HepG2 (cell line): ENCODE data around the gene ZNF248. TPM values are rescaled to one million over a fixed set of nuclear protein-coding genes. Genes with fewer than 3 reads are reported as not detected.

Source experiments
- ATAC-seq: fragments of 200-7000 bp; cut with Tn5 transposase; 3 replicates; pipeline ENCODE4 v1.9.1; 2020; ENCODE audit warnings: mild to moderate bottlenecking, moderate library complexity
- BruUV-seq: library from RNA; stranded (reverse); fragments of 400-500 nt; replicated peaks from 2 replicates; lab custom pipeline; 2021; lab: Mats Ljungman, UMichigan
- CTCF ChIA-PET: fragments of 300-600 bp; formaldehyde crosslinking; extraction: SDS; loops from one replicate; lab custom pipeline; 2021; ENCODE audit warnings: low total read pairs, inconsistent platforms, low intra/inter-chr PET ratio; lab: Yijun Ruan, JAX
- POLR2A ChIA-PET: fragments of 350-600 bp; sonication (Branson Sonifier 250); formaldehyde crosslinking; loops from one replicate; lab custom pipeline; 2020; ENCODE audit warnings: antibody characterized with exemption, inconsistent platforms; lab: Yijun Ruan, JAX
- DNase-seq: peaks from one replicate; pipeline ENCODE4 v3.0.0-alpha.2; 2015; ENCODE audit warnings: low spot score
- FAIRE-seq: peaks from 3 replicates; lab custom pipeline; 2011; peaks lifted over from hg19 to GRCh38; lab: Jason Lieb, UNC
- H2AFZ ChIP-seq: one replicate; pipeline ENCODE4 v1.6.1; 2011; ENCODE audit warnings: low read length, inconsistent platforms
- H3K27ac ChIP-seq: fragments of 300-600 bp; 3 replicates; pipeline ENCODE4 v1.8.0; 2011; ENCODE audit warnings: mixed run types, mild to moderate bottlenecking, mixed read lengths, low read length, inconsistent platforms; ENCODE audit not compliant: insufficient read depth; ENCODE audit errors: extremely low read length
- H3K27me3 ChIP-seq, 2 experiments: fragments of 200-600 bp in 1 of 2; 2 replicates in 1 of 2; 3 replicates in 1 of 2; pipeline versions ENCODE4 v1.6.0 to v1.8.0; 2011; ENCODE audit warnings: low read length in 2 of 2, mild to moderate bottlenecking in 2 of 2, moderate library complexity in 2 of 2, inconsistent platforms in 1 of 2; ENCODE audit not compliant: insufficient read depth in 2 of 2, control insufficient read depth in 1 of 2
- H3K36me3 ChIP-seq, 2 experiments: fragments of 200-600 bp in 1 of 2; replicated peaks in 1 of 2; 2 replicates in 1 of 2; 3 replicates in 1 of 2; pipeline versions ENCODE4 v1.5.1 to v1.8.0; 2011; ENCODE audit warnings: low read length in 2 of 2, inconsistent platforms in 1 of 2; ENCODE audit not compliant: insufficient read depth in 2 of 2, control insufficient read depth in 1 of 2
- H3K4me1 ChIP-seq: 2 replicates; pipeline ENCODE4 v1.5.1; 2012; ENCODE audit warnings: low read length, inconsistent platforms; ENCODE audit not compliant: insufficient read depth
- H3K4me2 ChIP-seq: 2 replicates; pipeline ENCODE4 v1.6.0; 2011; ENCODE audit warnings: low read depth, low read length, inconsistent platforms
- H3K4me3 ChIP-seq, 3 experiments: fragments of 200-600 bp in 1 of 3; sonication (generic), shearing (Covaris generic) in 1 of 3; replicated peaks in 1 of 3; 2 replicates each; pipeline ENCODE4 v1.5.1; 2011 to 2016; ENCODE audit warnings: low read length in 3 of 3, inconsistent platforms in 2 of 3, low read depth in 2 of 3, mild to moderate bottlenecking in 2 of 3, control low read depth in 1 of 3, mixed read lengths in 1 of 3; ENCODE audit not compliant: insufficient read depth in 1 of 3
- H3K79me2 ChIP-seq: one replicate; pipeline ENCODE4 v1.6.1; 2011; ENCODE audit warnings: low read length, inconsistent platforms; ENCODE audit not compliant: insufficient read depth
- H3K9ac ChIP-seq: 2 replicates; pipeline ENCODE4 v1.6.0; 2011; ENCODE audit warnings: mild to moderate bottlenecking, low read depth, low read length, inconsistent platforms; ENCODE audit not compliant: insufficient read depth
- H3K9me3 ChIP-seq: 2 replicates; pipeline ENCODE4 v1.5.1; 2012; ENCODE audit warnings: mild to moderate bottlenecking, low read length
- H4K20me1 ChIP-seq: 2 replicates; pipeline ENCODE4 v1.6.0; 2011; ENCODE audit warnings: inconsistent platforms, mild to moderate bottlenecking, low read length, moderate library complexity; ENCODE audit not compliant: insufficient read depth
- EZH2 ChIP-seq: conservative IDR thresholded peaks from 2 replicates; pipeline ENCODE4 v1.6.1; 2012; ENCODE audit warnings: mild to moderate bottlenecking, low read depth, low read length, moderate library complexity
- FOSL1 ChIP-seq: sonication (generic); formaldehyde crosslinking; IDR thresholded peaks from 2 replicates; pipeline ENCODE4 v1.9.0; 2021; ENCODE audit warnings: missing genetic modification reagents, borderline replicate concordance
- FOXM1 ChIP-seq: sonication (generic); formaldehyde crosslinking; IDR thresholded peaks from 2 replicates; pipeline ENCODE4 v1.5.0; 2020; ENCODE audit warnings: missing genetic modification reagents
- MAFF ChIP-seq: IDR thresholded peaks from 2 replicates; pipeline ENCODE4 v1.6.1; 2011; ENCODE audit warnings: low read depth, low read length, improper control_type of control experiment
- MAFK ChIP-seq, 2 experiments: IDR thresholded peaks in 1 of 2; conservative IDR thresholded peaks in 1 of 2; 2 replicates each; pipeline ENCODE4 v1.6.1; 2011; ENCODE audit warnings: improper control_type of control experiment in 2 of 2, low read length in 2 of 2
- MEF2D ChIP-seq: sonication (generic); formaldehyde crosslinking; IDR thresholded peaks from 2 replicates; pipeline ENCODE4 v1.5.1; 2020; ENCODE audit warnings: mild to moderate bottlenecking, missing genetic modification reagents
- MTA3 ChIP-seq: sonication (generic); formaldehyde crosslinking; IDR thresholded peaks from 2 replicates; pipeline ENCODE4 v1.4.0; 2020; ENCODE audit warnings: missing genetic modification reagents
- PAWR ChIP-seq: sonication (generic); formaldehyde crosslinking; IDR thresholded peaks from 2 replicates; pipeline ENCODE4 v1.4.0; 2020; ENCODE audit warnings: missing genetic modification reagents, mild to moderate bottlenecking, borderline replicate concordance
- POLR2AphosphoS5 ChIP-seq: IDR thresholded peaks from 2 replicates; pipeline ENCODE4 v1.6.1; 2012; ENCODE audit warnings: low read depth, low read length
- TEAD3 ChIP-seq: optimal IDR thresholded peaks from 2 replicates; pipeline ENCODE3; 2016; ENCODE audit warnings: borderline replicate concordance
- ZNF260 ChIP-seq: sonication (generic); formaldehyde crosslinking; IDR thresholded peaks from 2 replicates; pipeline ENCODE4 v1.4.0; 2020; ENCODE audit warnings: missing genetic modification reagents, low read depth, mild to moderate bottlenecking, borderline replicate concordance
- ZNF431 ChIP-seq: sonication (generic); formaldehyde crosslinking; IDR thresholded peaks from 2 replicates; pipeline ENCODE4 v1.9.0; 2022; ENCODE audit warnings: missing genetic modification reagents, low read depth, mild to moderate bottlenecking, borderline replicate concordance
- WGBS: methylation state at CpG from one replicate; pipeline ENCODE4 v1.1.6; 2017; ENCODE audit warnings: low lambda C conversion rate; 5-methylcytosine and 5-hydroxymethylcytosine counted together
- in situ Hi-C: cut with HindIII; loops from 2 replicates; pipeline ENCODE4 v1.10.0; 2017; ENCODE audit warnings: low pct_unique_long_range_greater_than_20kb; ENCODE audit not compliant: extremely low pct_ligation_motif_present
- intact Hi-C: fragments of 100-400 bp; cut with micrococcal nuclease; formaldehyde crosslinking; loops from one replicate; pipeline ENCODE4 v1.10.0; 2022; ENCODE audit not compliant: unreplicated experiment
- polyA plus RNA-seq, 8 experiments: library from polyadenylated mRNA; depleted of rRNA in 3 of 8; stranded (reverse) in 7 of 8; unstranded in 1 of 8; fragments of >200 nt; fragmentation: Illumina TruSeq in 4 of 8; extraction: Trizol in 4 of 8; gene quantifications; 2 replicates each; pipeline versions ENCODE4 v1.2.1 to v1.2.3, GENCODE V29; 2011 to 2016; ENCODE audit warnings: low read depth in 4 of 8, missing spikeins in 1 of 8, mixed read lengths in 1 of 8; ENCODE audit not compliant: insufficient read depth in 1 of 8
- total RNA-seq, 5 experiments: library from RNA; depleted of rRNA; stranded (reverse); fragments of >200 nt; fragmentation: Illumina TruSeq; extraction: Trizol; gene quantifications; 2 replicates each; pipeline ENCODE4 v1.2.3, GENCODE V29; 2016; ENCODE audit warnings: low read depth in 1 of 5
- TF ChIP-seq, protein P1 (sequence below): sonication (generic); formaldehyde crosslinking; IDR thresholded peaks from 2 replicates; pipeline ENCODE4 v1.4.0; 2020; ENCODE audit warnings: missing genetic modification reagents
- TF ChIP-seq, protein P2 (sequence below): sonication (generic); formaldehyde crosslinking; IDR thresholded peaks from 2 replicates; pipeline ENCODE4 v1.5.1; 2020; ENCODE audit warnings: missing genetic modification reagents, mild to moderate bottlenecking, borderline replicate concordance
- TF ChIP-seq, protein P3 (sequence below): sonication (generic); formaldehyde crosslinking; IDR thresholded peaks from 2 replicates; pipeline ENCODE4 v1.5.1; 2020; ENCODE audit warnings: missing genetic modification reagents, mild to moderate bottlenecking, borderline replicate concordance

The ZNF248 gene
- total and polyA plus RNA-seq, 2 of the 13 experiments (the other 11 are each of a cell fraction or from before 2014, with no cell fraction given) = 12.8 to 13.3 TPM

DNA sequence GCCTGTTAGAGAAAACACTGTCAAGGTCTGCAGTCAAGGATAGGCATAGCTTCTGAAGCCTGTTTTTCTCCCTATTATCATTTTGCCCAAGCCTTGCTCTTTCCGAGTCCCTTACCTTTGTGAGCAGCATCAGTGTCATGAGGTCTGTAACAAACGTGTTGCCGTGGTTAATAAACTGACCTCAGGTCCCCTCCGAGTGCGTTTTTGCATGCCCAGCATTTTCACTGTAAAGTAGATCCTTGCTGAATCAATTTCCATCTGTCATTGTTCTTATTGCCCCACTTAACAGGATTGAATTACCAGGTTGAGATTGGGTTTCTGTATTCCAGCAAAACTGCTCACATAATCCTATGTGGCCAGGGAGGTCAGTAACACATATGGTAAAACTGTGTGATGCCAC lies 110.3 kb downstream of the ZNF248 start:
- Histone ChIP-seq H3K9me3 (no peaks in the 10 kb centered on the region), H3K27ac (no peak overlapping the region), H3K27me3 (no peaks in the 10 kb centered on the region), H3K9ac (no peak overlapping the region), H3K79me2 (no peaks in the 10 kb centered on the region), H2AFZ (no peak overlapping the region), H3K36me3 (no peaks in the 10 kb centered on the region), H3K4me2 (no peak overlapping the region), H3K4me1 (0 out of 2 replicates have a peak, but pooled peaks cover 6% of the 10 kb centered on the region), H3K4me3 (no peak overlapping the region), H4K20me1 (no peaks in the 10 kb centered on the region)
- CTCF ChIA-PET = no interaction called here
- no peak for ATAC-seq
- TF ChIP-seq, protein P1, sequence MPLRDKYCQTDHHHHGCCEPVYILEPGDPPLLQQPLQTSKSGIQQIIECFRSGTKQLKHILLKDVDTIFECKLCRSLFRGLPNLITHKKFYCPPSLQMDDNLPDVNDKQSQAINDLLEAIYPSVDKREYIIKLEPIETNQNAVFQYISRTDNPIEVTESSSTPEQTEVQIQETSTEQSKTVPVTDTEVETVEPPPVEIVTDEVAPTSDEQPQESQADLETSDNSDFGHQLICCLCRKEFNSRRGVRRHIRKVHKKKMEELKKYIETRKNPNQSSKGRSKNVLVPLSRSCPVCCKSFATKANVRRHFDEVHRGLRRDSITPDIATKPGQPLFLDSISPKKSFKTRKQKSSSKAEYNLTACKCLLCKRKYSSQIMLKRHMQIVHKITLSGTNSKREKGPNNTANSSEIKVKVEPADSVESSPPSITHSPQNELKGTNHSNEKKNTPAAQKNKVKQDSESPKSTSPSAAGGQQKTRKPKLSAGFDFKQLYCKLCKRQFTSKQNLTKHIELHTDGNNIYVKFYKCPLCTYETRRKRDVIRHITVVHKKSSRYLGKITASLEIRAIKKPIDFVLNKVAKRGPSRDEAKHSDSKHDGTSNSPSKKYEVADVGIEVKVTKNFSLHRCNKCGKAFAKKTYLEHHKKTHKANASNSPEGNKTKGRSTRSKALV (CRISPR knock-in tag) = no peak
- TF ChIP-seq MAFF (0 out of 2 replicates have a peak, but pooled peaks have one; percentile 4), MAFK (conservative IDR thresholded peaks at IDR 0.05 in 1 of 2, IDR thresholded peaks at IDR 0.05 in 1 of 2; ENCODE audit: low read length in 2 of 2) (peak; percentile 19 to 50; a peak in 2 of 4 replicates)
- no peak for FAIRE-seq
- no TSS peak for BruUV-seq
- WGBS = 87% methylated on average over 5 of the region's 5 CpGs
- intact Hi-C loops = no loop called here
- POLR2A ChIA-PET = no interaction called here
- in situ Hi-C loops = no loop called here
- DNase-seq = no peak

DNA sequence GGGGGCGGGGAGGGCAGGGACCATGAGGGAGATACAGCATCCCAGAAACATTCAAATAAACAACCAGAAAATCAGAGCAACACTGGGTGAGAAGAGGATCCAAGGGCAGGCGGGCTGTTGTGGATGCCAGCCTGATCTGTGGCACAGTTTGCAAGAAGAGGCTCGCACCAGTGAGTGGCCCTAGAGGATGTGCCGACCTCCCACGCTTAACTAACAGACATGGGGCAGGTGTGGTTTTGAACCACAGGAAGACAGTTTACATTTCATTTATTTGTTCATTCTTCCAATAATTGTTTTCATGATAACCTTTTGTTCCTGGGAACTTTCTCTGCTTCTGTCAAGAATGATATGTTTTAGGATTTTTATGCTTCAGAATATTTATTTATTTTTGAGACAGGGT lies 115.6 kb downstream of the ZNF248 start:
- Histone ChIP-seq H3K9ac (no peak overlapping the region), H3K79me2 (no peaks in the 10 kb centered on the region), H3K27ac (no peak overlapping the region), H2AFZ (no peak overlapping the region), H3K4me1 (no peaks in the 10 kb centered on the region), H3K36me3 (no peaks in the 10 kb centered on the region), H3K4me3 (no peak overlapping the region), H3K9me3 (no peaks in the 10 kb centered on the region), H3K27me3 (no peaks in the 10 kb centered on the region), H3K4me2 (no peak overlapping the region), H4K20me1 (no peaks in the 10 kb centered on the region)
- BruUV-seq = no TSS peak
- in situ Hi-C loops = no loop called here
- POLR2A ChIA-PET = no interaction called here
- ATAC-seq = no peak; the same call in 2 of the 3 replicates
- WGBS = 70% methylated on average over 4 of the region's 5 CpGs
- TF ChIP-seq TEAD3 (CRISPR knock-in tag) (no peak), MTA3 (CRISPR knock-in tag) (no peak), PAWR (CRISPR knock-in tag) (no peak), POLR2AphosphoS5 (no peak), ZNF260 (CRISPR knock-in tag) (no peak), EZH2 (no peak), MEF2D (CRISPR knock-in tag) (no peak), ZNF431 (CRISPR knock-in tag) (no peak), FOSL1 (CRISPR knock-in tag) (no peak), FOXM1 (no peak)
- TF ChIP-seq, protein P2, sequence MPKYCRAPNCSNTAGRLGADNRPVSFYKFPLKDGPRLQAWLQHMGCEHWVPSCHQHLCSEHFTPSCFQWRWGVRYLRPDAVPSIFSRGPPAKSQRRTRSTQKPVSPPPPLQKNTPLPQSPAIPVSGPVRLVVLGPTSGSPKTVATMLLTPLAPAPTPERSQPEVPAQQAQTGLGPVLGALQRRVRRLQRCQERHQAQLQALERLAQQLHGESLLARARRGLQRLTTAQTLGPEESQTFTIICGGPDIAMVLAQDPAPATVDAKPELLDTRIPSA (CRISPR knock-in tag) = no peak
- TF ChIP-seq, protein P3, sequence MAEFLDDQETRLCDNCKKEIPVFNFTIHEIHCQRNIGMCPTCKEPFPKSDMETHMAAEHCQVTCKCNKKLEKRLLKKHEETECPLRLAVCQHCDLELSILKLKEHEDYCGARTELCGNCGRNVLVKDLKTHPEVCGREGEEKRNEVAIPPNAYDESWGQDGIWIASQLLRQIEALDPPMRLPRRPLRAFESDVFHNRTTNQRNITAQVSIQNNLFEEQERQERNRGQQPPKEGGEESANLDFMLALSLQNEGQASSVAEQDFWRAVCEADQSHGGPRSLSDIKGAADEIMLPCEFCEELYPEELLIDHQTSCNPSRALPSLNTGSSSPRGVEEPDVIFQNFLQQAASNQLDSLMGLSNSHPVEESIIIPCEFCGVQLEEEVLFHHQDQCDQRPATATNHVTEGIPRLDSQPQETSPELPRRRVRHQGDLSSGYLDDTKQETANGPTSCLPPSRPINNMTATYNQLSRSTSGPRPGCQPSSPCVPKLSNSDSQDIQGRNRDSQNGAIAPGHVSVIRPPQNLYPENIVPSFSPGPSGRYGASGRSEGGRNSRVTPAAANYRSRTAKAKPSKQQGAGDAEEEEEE (CRISPR knock-in tag) = no peak
- intact Hi-C loops = no loop called here
- CTCF ChIA-PET = no interaction called here
- FAIRE-seq = no peak
- no peak for DNase-seq
